GM13977 (cell line): ENCODE results near the gene GALNT11.

ENCODE experiments used
- DNase-seq: peaks from one replicate; pipeline ENCODE4 v3.0.0; 2012; ENCODE audit warnings: low spot score
- CTCF ChIP-seq: IDR thresholded peaks from 2 replicates; pipeline ENCODE4 v1.5.1; 2012; ENCODE audit warnings: mild to moderate bottlenecking, control low read depth; ENCODE audit not compliant: insufficient read depth; ENCODE audit errors: extremely low read depth, missing control alignments
- in situ Hi-C: fragments of 300-500 bp; cut with MboI; formaldehyde crosslinking; loops from one replicate; pipeline ENCODE4 v1.12.0; 2022; ENCODE audit warnings: low sequenced_read_pairs, low pct_unique_long_range_greater_than_20kb, mixed read lengths, inconsistent platforms; ENCODE audit not compliant: unreplicated experiment

Gene GALNT11

GRCh38 chr7:152115021-152115718, 89.7 kb downstream of the GALNT11 start:
- TF ChIP-seq CTCF, result no peak
- in situ Hi-C loops, result no loop called here
- DNase-seq, result no peak

- TF ChIP-seq CTCF, result no peak
- in situ Hi-C loops, result no loop called here
- no peak for DNase-seq
Observed at GRCh38 chr7:152117356-152117755, 91.9 kb downstream of the GALNT11 start.

- in situ Hi-C loops, result no loop called here
- no peak for TF ChIP-seq CTCF
Observed at GRCh38 chr7:152120210-152120609, 94.7 kb downstream of the GALNT11 start.

GRCh38 chr7:152120776-152121175, 95.3 kb downstream of the GALNT11 start:
- DNase-seq, result no peak
- in situ Hi-C loops, result no loop called here
- TF ChIP-seq CTCF, result no peak

More at GRCh38 chr7:152120210-152120609, 94.7 kb downstream of the GALNT11 start:
- DNase-seq, result no peak

- DNase-seq, result no peak
- no peak for TF ChIP-seq CTCF
- in situ Hi-C loops, result no loop called here
Observed at GRCh38 chr7:152121432-152121831, 96.0 kb downstream of the GALNT11 start.

GRCh38 chr7:152122540-152122939, 97.1 kb downstream of the GALNT11 start:
- in situ Hi-C loops, result no loop called here
- no peak for DNase-seq
- no peak for TF ChIP-seq CTCF
